Body of pancreas (tissue), 4 donors: ENCODE data around the gene HELB.

Experiments
- POLR2A ChIP-seq, 3 donors: fragments of 450-650 bp; IDR thresholded peaks; one replicate each; pipeline ENCODE4 v1.6.1; 2016; ENCODE audit warnings: antibody characterized with exemption in 3 of 3, mild to moderate bottlenecking in 2 of 3
- TF ChIP-seq, protein P1 (sequence below), 7 experiments: fragments of 450-650 bp in 4 of 7; fragments of 200-600 bp in 3 of 7; sonication (generic) in 3 of 7; IDR thresholded peaks; one replicate each; pipeline ENCODE4 v1.5.1; 2016 to 2019; ENCODE audit warnings: antibody characterized with exemption in 7 of 7

DNA sequence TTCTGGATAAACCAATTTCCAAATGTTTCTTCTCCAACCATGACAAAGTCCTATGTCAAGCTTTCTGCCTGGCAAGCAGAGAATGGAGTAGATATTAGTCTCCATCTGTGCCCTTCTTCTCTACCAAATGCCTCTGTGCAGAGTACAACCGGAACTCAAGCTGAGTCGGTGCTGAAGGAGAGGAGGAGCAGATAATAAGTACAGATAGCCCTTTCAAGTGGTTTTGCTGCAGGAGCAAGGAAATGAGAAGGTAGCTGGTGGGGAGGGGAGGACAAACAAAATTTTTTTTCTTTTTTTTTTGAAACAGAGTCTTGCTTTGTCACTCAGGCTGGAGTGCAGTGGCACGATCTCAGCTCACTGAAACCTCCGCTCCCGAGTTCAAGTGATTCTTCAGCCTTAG is 14.2 kb upstream of the HELB start:
- TF ChIP-seq, protein P1, sequence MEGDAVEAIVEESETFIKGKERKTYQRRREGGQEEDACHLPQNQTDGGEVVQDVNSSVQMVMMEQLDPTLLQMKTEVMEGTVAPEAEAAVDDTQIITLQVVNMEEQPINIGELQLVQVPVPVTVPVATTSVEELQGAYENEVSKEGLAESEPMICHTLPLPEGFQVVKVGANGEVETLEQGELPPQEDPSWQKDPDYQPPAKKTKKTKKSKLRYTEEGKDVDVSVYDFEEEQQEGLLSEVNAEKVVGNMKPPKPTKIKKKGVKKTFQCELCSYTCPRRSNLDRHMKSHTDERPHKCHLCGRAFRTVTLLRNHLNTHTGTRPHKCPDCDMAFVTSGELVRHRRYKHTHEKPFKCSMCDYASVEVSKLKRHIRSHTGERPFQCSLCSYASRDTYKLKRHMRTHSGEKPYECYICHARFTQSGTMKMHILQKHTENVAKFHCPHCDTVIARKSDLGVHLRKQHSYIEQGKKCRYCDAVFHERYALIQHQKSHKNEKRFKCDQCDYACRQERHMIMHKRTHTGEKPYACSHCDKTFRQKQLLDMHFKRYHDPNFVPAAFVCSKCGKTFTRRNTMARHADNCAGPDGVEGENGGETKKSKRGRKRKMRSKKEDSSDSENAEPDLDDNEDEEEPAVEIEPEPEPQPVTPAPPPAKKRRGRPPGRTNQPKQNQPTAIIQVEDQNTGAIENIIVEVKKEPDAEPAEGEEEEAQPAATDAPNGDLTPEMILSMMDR (IDR thresholded peaks at IDR 0.05), result no peak
- no peak for TF ChIP-seq POLR2A (IDR thresholded peaks at IDR 0.05)
